ENCODE measurements around the gene EMILIN1. TPM values are rescaled to one million over a fixed set of nuclear protein-coding genes. Genes with fewer than 3 reads are reported as not detected.

Gene EMILIN1
- polyA plus RNA-seq, 3 donors from 2014 or later = 0.80 to 1.3 (median 0.92) TPM

- peak within 1 kb of the TSS; percentile 82 to 88 (median 86) for H3K4me3 Mint-ChIP-seq
- H3K9me3 Mint-ChIP-seq = no peaks in the 10 kb centered on the region
- no peak for DNase-seq
- H3K27me3 Mint-ChIP-seq (ENCODE audit: low read depth in 3 of 3) = peaks cover 2 to 4% (median 3%) of the 10 kb centered on the region in 3 donors
- H3K4me1 Mint-ChIP-seq = peaks cover 14 to 23% of the 10 kb centered on the region in 2 donors
- H3K27ac Mint-ChIP-seq = peak within 1 kb of the TSS; percentile 31 to 85 (median 75)
- H3K36me3 Mint-ChIP-seq = no peaks in the 10 kb centered on the region
These were observed 8.5 kb downstream of the EMILIN1 start, which contains the start of gene KHK for GRCh38 chr2:27086724-27087593. Gene KHK (plus strand): TSS chr2:27086772. CDS start chr2:27087260, 488 bp downstream.

- DNase-seq = no peak
- Mint-ChIP-seq H3K4me3 (peak overlapping the region; percentile 19 to 86 (median 82)), H3K27ac (no peak overlapping the region), H3K4me1 (peaks cover 14 to 23% of the 10 kb centered on the region in 2 donors), H3K27me3 (ENCODE audit: low read depth in 3 of 3) (peaks cover 2 to 4% (median 3%) of the 10 kb centered on the region in 3 donors), H3K9me3 (no peaks in the 10 kb centered on the region), H3K36me3 (no peaks in the 10 kb centered on the region)
These were observed 9.5 kb downstream of the EMILIN1 start for GRCh38 chr2:27087823-27088410.

- H3K4me1 Mint-ChIP-seq = peaks cover 14 to 23% of the 10 kb centered on the region in 2 donors
- H3K36me3 Mint-ChIP-seq = no peaks in the 10 kb centered on the region
- DNase-seq = no peak
- H3K27me3 Mint-ChIP-seq (ENCODE audit: low read depth in 3 of 3) = peaks cover 2 to 4% (median 3%) of the 10 kb centered on the region in 3 donors
- peak overlapping the region in 2 of 5 donors; percentile 35 to 38 for H3K4me3 Mint-ChIP-seq
- H3K27ac Mint-ChIP-seq = no peak overlapping the region
- H3K9me3 Mint-ChIP-seq = no peaks in the 10 kb centered on the region
These were observed 10.2 kb downstream of the EMILIN1 start for GRCh38 chr2:27088634-27089033.

- no peak overlapping the region for H3K4me3 Mint-ChIP-seq
These were observed 10.9 kb downstream of the EMILIN1 start for GRCh38 chr2:27089111-27089954.

GRCh38 chr2:27091746-27092695 is 13.6 kb downstream of the EMILIN1 start:
- peaks cover 9 to 22% of the 10 kb centered on the region in 2 donors for H3K4me1 Mint-ChIP-seq
- peaks cover 0 to 2% (median 0%) of the 10 kb centered on the region in 3 donors for H3K27me3 Mint-ChIP-seq (ENCODE audit: low read depth in 3 of 3)
- H3K27ac Mint-ChIP-seq = peak overlapping the region in 1 of 6 donors; percentile 59
- no peaks in the 10 kb centered on the region for H3K36me3 Mint-ChIP-seq
- no peaks in the 10 kb centered on the region for H3K9me3 Mint-ChIP-seq
- no peak overlapping the region for H3K4me3 Mint-ChIP-seq
- no peak for DNase-seq

More at GRCh38 chr2:27089111-27089954, 10.9 kb downstream of the EMILIN1 start:
- Mint-ChIP-seq H3K4me1 (peaks cover 13 to 23% of the 10 kb centered on the region in 2 donors), H3K36me3 (no peaks in the 10 kb centered on the region), H3K9me3 (no peaks in the 10 kb centered on the region), H3K27me3 (ENCODE audit: low read depth in 3 of 3) (peaks cover 2 to 4% (median 3%) of the 10 kb centered on the region in 3 donors), H3K27ac (no peak overlapping the region)
- DNase-seq = no peak

GRCh38 chr2:27092696-27093429 is 14.4 kb downstream of the EMILIN1 start:
- Mint-ChIP-seq H3K36me3 (no peaks in the 10 kb centered on the region), H3K27ac (no peak overlapping the region), H3K27me3 (ENCODE audit: low read depth in 3 of 3) (peaks cover 0 to 2% (median 0%) of the 10 kb centered on the region in 3 donors), H3K4me1 (peaks cover 9 to 15% of the 10 kb centered on the region in 2 donors), H3K4me3 (no peak overlapping the region), H3K9me3 (no peaks in the 10 kb centered on the region)
- no peak for DNase-seq

GRCh38 chr2:27093430-27094352 is 15.3 kb downstream of the EMILIN1 start:
- H3K27ac Mint-ChIP-seq = no peak overlapping the region

GRCh38 chr2:27094353-27094984 is 16.1 kb downstream of the EMILIN1 start:
- no peak overlapping the region for H3K27ac Mint-ChIP-seq
- peaks cover 9 to 15% of the 10 kb centered on the region in 2 donors for H3K4me1 Mint-ChIP-seq
- H3K9me3 Mint-ChIP-seq = no peaks in the 10 kb centered on the region
- H3K36me3 Mint-ChIP-seq = no peaks in the 10 kb centered on the region
- DNase-seq = no peak
- no peak overlapping the region for H3K4me3 Mint-ChIP-seq
- no peaks in the 10 kb centered on the region for H3K27me3 Mint-ChIP-seq (ENCODE audit: low read depth in 3 of 3)

More at GRCh38 chr2:27093430-27094352, 15.3 kb downstream of the EMILIN1 start:
- Mint-ChIP-seq H3K36me3 (no peaks in the 10 kb centered on the region), H3K9me3 (no peaks in the 10 kb centered on the region), H3K4me3 (no peak overlapping the region), H3K27me3 (ENCODE audit: low read depth in 3 of 3) (no peaks in the 10 kb centered on the region), H3K4me1 (peaks cover 9 to 15% of the 10 kb centered on the region in 2 donors)
- no peak for DNase-seq

GRCh38 chr2:27095427-27095744 is 17.0 kb downstream of the EMILIN1 start:
- Mint-ChIP-seq H3K36me3 (no peaks in the 10 kb centered on the region), H3K27ac (peak overlapping the region in 1 of 6 donors; percentile 40), H3K9me3 (no peaks in the 10 kb centered on the region), H3K4me3 (peak overlapping the region in 2 of 5 donors; percentile 28 to 48), H3K27me3 (ENCODE audit: low read depth in 3 of 3) (no peaks in the 10 kb centered on the region), H3K4me1 (peaks cover 7 to 15% of the 10 kb centered on the region in 2 donors)
- DNase-seq = no peak

- H3K4me3 Mint-ChIP-seq = peak overlapping the region; percentile 28 to 58 (median 54)
- H3K27ac Mint-ChIP-seq = peak overlapping the region in 1 of 6 donors; percentile 40
These were observed 17.6 kb downstream of the EMILIN1 start for GRCh38 chr2:27095745-27096651.

More at GRCh38 chr2:27095745-27096651, 17.6 kb downstream of the EMILIN1 start:
- Mint-ChIP-seq H3K4me1 (peaks cover 7 to 15% of the 10 kb centered on the region in 2 donors), H3K36me3 (no peaks in the 10 kb centered on the region), H3K9me3 (no peaks in the 10 kb centered on the region), H3K27me3 (ENCODE audit: low read depth in 3 of 3) (no peaks in the 10 kb centered on the region)
- DNase-seq = peak in 2 of 3 donors; percentile 25 to 31

Measured in immature natural killer cell (primary cell).